Occipital lobe (tissue), 2 donors: ENCODE data around the gene TMEM151A. TPM values are rescaled to one million over a fixed set of nuclear protein-coding genes. Genes with fewer than 3 reads are reported as not detected.
"Not testable (repeated sequence)": the region's sequence is repeated elsewhere in the genome, so short reads cannot be mapped to it uniquely, and the experiment has no call there.

Source experiments
- DNase-seq: peaks from one replicate; lab custom pipeline; 2025; lab: John Stamatoyannopoulos, UW
- total RNA-seq: library from RNA; depleted of rRNA; stranded (reverse); fragments of >200 nt; gene quantifications from one replicate; pipeline ENCODE4 v1.2.3, GENCODE V29; 2014

Gene TMEM151A
- 6.4 TPM for total RNA-seq

DNA sequence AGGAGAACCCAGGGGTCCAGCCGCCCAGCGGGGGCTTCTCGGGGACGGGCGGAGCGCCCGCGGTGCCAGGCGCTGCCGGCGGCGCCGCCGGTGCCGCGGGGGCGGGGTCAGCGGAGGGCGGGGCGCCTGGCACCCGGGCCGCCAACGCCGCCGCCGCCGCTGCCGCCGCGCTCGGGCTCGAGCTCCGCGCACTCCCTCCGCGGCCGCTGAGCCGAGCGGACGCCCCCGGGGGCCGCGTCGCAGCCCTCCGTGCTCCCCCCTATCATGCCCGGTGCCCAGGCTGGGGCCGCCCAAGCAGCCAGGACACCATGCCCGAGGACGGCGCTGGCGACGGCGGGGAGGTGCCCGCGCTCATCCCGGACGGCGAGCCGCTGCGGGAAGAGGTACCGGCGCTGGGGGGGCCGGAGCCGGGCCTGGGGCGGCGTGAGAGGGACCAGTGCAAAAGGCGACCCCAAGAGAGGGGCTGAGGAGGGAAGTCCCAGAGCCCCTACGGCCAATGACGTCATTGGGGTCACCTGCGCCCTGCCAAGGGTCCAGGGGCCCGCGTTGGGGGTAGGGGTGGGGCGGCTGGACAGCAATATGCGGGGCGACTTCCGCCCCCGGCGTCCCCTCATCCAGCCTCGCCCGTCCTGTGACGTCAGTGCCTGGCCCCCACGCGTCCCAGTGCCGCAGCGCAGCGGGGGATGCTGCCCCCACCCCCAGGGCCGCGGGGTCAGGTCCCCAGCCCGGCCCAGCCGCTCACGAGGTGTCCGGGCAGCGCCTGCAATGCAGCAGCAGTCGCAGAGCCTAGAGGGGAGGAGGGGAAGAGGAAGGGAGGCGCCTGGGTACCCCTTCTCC is at the start of gene TMEM151A:
TSS of gene TMEM151A (plus strand) at position 189 of the 837 bp plus-strand sequence. CDS start at position 309, 120 bp downstream.
- DNase-seq = no peak

GRCh38 chr11:66242095-66242765 is 49.5 kb upstream of the TMEM151A start:
- no peak for DNase-seq

- DNase-seq = no peak
These were observed 47.7 kb upstream of the TMEM151A start for GRCh38 chr11:66243782-66244535.

GRCh38 chr11:66247295-66247694 is 44.4 kb upstream of the TMEM151A start:
- DNase-seq = no peak

DNA sequence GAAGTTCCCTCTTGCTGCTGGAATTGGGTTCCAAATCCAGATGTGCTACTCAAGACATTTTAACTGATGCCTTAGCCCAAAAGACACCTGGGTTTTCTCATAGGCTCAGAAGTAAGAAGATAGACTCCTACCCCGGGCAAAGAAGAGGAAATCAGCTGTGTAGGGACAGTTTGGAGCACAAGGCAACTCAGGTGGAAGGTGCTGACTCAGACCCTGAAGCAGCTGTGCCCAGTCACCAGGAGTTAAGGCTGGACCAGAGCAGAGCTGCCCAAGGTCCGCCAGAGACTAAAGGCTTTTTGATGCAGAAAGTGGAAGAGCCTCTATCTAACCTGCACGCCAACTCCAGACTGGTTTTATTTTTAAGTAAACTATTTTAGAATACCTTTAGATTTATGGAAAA is 43.9 kb upstream of the TMEM151A start:
- DNase-seq = no peak

- no peak for DNase-seq
These were observed 42.8 kb upstream of the TMEM151A start for GRCh38 chr11:66248903-66249302.

DNA sequence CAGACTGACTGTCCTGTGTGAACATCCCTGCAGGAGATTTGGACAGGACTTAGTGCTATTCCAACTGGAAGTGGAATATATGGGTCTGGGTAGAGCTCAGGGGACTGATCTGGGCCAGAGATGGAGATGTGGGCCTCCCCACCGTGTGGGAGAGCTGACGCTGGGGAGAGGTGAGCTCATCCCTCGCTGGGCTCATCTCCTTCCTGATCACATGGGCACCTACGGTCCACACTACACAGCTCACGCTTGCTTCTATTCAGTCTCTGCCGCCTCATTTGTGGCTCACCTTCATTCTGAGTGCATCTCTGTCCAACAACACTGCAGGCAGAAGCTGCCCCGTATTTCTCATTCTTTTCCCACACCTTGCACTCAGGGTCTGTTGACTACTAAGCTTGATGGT is 39.9 kb upstream of the TMEM151A start:
- DNase-seq = no peak

GRCh38 chr11:66253081-66253480 is 38.6 kb upstream of the TMEM151A start:
- not testable (repeated sequence) for DNase-seq

DNA sequence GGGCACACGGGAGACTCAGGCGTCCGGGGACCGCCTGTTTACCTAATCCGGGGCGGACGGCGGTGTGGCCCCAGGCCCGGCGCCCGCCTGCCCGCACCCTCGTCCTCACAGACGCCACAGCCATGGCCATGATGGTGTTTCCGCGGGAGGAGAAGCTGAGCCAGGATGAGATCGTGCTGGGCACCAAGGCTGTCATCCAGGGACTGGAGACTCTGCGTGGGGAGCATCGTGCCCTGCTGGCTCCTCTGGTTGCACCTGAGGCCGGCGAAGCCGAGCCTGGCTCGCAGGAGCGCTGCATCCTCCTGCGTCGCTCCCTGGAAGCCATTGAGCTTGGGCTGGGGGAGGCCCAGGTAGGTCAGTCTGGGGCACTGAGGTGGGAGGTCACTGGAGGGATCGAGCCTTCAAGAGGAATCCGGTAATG is 33.2 kb upstream of the TMEM151A start:
- no peak for DNase-seq

- DNase-seq = no peak
These were observed 32.5 kb upstream of the TMEM151A start for GRCh38 chr11:66259225-66259624.

- no peak for DNase-seq
These were observed 31.7 kb upstream of the TMEM151A start for GRCh38 chr11:66259956-66260355.

DNA sequence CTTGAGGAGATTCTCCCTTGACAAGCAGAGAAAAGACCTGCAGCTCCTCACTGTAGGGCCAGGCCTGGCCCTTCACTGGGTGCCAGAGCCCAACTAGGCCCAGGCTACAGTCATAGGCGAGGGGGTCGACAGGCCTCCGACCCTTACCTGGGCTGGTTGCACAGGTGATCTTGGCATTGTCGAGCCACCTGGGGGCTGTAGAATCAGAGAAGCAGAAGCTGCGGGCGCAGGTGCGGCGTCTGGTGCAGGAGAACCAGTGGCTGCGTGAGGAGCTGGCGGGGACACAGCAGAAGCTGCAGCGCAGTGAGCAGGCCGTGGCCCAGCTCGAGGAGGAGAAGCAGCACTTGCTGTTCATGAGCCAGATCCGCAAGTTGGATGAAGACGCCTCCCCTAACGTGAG is 30.1 kb upstream of the TMEM151A start:
- no peak for DNase-seq

DNA sequence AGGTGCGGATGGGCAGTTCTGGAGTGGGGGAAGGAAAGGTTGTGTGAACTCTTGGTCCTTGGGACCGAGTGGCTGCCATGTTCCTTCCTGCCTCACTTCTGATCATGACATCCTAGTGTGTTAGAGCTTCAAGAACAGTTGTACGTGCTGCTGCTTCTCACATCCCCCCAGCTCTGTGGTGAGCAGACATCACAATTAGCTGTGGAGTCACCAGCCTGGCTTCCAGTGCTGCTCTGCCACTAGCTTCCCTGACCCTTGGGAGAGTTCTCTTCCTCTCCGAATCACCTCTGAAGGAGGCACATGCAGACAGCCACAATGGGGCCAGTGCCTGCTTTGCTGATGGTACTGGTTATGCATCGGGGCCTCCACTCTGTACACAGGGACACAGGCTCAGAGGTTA is 29.5 kb upstream of the TMEM151A start:
- DNase-seq = no peak

DNA sequence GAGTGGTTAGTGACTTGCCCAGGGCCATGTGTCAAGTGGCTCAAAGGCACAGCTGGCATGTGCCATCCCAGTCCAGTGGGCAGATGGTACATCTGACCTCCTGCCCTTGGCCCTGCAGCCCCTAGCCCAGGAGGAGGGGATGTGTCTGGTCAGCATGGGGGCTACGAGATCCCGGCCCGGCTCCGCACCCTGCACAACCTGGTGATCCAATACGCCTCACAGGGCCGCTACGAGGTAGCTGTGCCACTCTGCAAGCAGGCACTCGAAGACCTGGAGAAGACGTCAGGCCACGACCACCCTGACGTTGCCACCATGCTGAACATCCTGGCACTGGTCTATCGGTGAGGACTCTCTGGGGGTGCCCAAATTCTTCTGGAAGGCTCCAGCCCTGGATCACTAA is 29.0 kb upstream of the TMEM151A start:
- DNase-seq = no peak

DNA sequence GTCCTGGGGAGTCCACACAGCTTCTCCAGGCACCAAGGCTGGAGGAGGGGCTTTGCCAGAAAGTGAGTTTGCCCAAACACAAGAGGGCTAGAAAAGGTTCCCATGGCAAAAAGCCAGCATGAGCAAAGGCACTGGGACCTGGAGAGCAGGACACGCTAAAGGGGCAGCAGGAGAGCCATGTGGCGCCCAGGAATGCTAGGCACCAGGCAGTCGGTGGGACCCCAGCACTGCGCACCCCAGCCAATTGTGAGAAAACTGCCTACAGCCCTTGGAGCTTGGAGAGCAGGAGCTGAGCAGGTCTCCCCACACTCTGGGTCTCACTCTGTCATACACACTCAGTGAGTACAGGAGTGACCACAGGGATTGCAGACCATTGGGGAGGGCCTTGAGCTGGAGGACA is 28.5 kb upstream of the TMEM151A start:
- no peak for DNase-seq

GRCh38 chr11:66263785-66264184 is 27.9 kb upstream of the TMEM151A start:
- no peak for DNase-seq

GRCh38 chr11:66264383-66264782 is 27.3 kb upstream of the TMEM151A start:
- no peak for DNase-seq

- no peak for DNase-seq
These were observed 26.8 kb upstream of the TMEM151A start for GRCh38 chr11:66264914-66265313.

DNA sequence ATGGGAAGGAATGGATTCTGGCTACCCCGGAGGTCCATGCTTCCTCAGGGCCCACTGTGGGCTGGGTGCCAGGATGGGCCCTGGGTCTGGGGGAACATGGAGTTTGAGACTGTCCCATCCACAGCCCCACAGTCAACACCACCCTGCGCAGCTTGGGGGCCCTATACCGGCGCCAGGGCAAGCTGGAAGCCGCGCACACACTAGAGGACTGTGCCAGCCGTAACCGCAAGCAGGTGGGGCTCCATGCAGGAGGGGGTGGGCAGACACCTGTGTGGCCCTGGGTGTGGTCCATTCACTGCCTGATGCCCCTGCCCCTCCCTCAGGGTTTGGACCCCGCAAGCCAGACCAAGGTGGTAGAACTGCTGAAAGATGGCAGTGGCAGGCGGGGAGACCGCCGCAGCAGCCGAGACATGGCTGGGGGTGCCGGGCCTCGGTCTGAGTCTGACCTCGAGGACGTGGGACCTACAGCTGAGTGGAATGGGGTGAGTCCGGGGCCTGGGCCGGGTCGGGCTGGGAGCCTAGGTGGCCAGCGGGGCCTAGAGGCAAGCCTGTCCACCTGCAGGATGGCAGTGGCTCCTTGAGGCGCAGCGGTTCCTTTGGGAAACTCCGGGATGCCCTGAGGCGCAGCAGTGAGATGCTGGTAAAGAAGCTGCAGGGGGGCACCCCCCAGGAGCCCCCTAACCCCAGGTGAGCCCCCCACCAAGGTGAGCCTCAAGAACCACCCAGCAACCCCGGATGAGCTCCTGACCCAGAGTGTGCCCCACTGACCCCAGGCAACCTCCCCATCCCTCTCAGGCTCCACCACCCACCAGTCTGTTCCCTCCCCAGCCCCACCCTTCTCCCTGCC is 25.9 kb upstream of the TMEM151A start:
- DNase-seq = no peak

DNA sequence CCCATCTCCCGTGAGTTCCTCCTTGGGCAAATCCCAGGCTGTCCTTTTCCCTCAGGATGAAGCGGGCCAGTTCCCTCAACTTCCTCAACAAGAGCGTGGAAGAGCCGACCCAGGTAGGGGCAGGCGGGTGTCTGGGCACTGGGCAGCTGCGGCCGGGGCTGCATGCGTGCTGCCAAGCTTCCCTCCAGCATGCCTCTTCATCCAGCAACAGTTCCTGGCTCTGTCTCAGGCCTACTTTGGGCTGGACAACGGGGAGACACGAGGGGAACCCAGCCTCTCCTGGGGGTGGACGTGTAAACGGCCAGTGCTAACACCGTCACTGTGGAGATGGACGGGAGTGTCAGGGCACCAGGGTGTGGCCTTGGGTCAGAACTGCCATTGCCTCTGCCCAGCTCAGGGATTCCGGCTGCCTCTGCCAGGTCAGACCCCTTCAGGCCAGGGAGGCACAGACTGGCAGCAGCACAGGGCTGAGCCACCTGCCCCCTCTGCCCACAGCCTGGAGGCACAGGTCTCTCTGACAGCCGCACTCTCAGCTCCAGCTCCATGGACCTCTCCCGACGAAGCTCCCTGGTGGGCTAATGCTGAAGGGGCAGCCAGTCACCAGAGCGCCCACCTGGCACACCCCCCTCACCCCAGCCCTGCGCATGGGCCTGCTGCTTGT is 25.2 kb upstream of the TMEM151A start:
- DNase-seq = no peak

GRCh38 chr11:66267039-66267378 is 24.7 kb upstream of the TMEM151A start:
- no peak for DNase-seq
